G401.6 (cell line): Measurements from ENCODE around the gene MYO10.
"Not testable (repeated sequence)": the region's sequence is repeated elsewhere in the genome, so short reads cannot be mapped to it uniquely, and the experiment has no call there.

Experiments used
- FAIRE-seq: peaks from 2 replicates; lab custom pipeline; 2012; peaks lifted over from hg19 to GRCh38; lab: Jason Lieb, UNC

The MYO10 gene

GRCh38 chr5:16781828-16782626 lies 154.1 kb downstream of the MYO10 start:
- FAIRE-seq, result no peak

GRCh38 chr5:16780325-16780724 lies 155.8 kb downstream of the MYO10 start:
- no peak for FAIRE-seq

DNA sequence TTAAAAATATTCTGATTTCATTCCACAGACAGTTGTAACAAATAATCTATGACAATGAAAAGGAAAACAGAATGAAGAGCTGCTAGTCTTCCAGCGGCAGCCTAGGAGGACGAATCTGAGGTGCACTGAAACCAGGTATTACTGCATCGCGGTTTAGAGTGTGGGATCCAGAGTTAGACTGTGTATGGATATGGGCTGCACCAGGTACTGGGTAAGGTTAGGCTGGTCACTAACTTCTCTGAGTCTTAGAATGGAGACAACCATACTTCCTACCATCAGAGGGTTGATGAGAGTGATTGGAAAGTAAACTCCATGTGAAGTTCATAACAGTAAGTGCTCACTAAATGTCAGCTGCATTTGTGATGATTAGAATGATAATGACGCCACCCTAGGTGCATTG lies 158.7 kb downstream of the MYO10 start:
- no peak for FAIRE-seq

- FAIRE-seq, result no peak
Observed at GRCh38 chr5:16776611-16777251, 159.4 kb downstream of the MYO10 start.

DNA sequence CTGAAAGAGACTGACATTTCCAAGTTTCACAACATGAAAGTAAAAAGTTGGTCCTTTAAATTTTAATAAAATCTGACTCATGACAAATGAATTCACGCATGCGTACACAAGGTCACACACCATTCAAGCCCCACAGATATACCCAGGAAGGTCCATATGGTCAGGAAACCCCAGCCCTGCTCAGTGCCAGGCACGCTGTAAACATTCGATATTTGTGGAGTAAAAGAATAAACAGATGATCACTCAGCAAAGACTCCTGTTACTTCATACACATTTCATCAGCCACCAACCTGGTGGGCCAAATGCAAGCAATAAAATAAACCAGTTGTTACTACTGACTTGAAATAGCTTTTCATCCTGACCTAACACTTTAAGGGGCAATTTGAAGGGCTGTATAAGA lies 161.3 kb downstream of the MYO10 start:
- FAIRE-seq, result no peak

DNA sequence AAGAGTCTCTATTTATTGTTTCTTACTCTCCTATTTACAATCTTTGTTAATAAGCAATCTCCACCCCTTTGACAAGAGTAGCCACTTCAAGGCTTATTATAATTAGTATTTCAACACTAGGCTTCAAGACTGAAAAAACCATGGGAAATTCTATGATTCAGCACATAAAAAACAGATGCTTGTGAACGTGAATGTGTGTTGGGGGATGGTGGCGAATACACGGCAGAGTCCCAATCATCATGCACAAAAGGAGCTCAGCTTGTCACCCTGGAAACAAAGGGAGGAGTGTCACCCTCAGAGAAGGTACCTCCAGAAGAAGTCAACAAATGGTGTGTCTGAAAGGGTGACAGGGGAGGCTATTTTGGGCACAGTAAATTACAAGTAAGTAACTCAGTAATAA lies 162.1 kb downstream of the MYO10 start:
- FAIRE-seq, result no peak

- no peak for FAIRE-seq
Observed at GRCh38 chr5:16772556-16772955, 163.5 kb downstream of the MYO10 start.

DNA sequence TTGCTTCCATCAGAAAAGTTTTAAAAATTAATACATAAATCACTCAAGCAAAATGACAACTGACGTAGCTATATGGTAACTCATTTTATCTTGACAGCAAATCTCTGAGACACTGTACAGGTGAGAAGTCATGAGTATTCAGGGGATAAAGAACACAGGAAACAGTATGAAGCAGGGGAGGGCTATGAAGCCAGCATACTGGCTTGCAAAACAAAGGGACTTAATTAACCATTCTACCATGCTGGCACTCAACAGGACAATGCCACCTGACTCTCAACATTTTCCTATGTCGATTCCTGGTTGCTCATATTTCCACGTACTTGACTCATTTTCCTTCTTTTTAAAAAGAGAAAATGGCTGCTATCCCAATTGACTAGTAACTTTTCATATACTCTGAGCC lies 167.9 kb downstream of the MYO10 start:
- no peak for FAIRE-seq

GRCh38 chr5:16763211-16763610 lies 172.9 kb downstream of the MYO10 start:
- no peak for FAIRE-seq

DNA sequence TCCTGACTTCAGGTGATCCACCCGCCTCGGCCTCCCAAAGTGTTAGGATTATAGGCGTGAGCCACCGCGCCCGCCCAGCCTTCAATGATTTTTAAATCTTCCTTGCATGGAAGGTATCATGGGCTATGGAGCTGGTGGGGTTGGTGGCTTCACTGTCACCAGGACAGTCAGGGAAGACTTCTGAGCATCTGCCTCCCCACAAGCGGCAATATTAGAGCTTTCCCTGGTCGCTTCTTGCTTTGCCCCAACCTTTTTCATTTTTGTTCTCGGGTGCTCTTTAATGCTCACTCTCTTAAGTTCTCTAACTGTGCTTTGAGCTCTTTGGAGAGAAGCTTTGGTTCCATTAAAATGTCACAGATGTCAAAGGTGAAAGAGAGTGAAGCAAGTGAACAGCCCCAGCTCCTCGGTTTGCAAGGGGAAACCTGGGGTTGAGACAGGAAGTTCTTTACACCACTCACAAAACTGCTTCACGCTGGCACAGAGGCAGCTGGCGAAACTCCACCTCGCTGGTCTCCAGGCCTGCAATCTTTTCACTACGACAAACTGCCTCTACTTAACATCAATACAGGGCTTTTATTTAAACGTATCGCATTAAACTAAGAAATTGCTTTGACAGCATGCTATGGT lies 176.8 kb downstream of the MYO10 start:
- no peak for FAIRE-seq

- FAIRE-seq, result no peak
Observed at GRCh38 chr5:16757989-16758501, 178.0 kb downstream of the MYO10 start.

GRCh38 chr5:16757577-16757976 lies 178.5 kb downstream of the MYO10 start:
- not testable (repeated sequence) for FAIRE-seq

DNA sequence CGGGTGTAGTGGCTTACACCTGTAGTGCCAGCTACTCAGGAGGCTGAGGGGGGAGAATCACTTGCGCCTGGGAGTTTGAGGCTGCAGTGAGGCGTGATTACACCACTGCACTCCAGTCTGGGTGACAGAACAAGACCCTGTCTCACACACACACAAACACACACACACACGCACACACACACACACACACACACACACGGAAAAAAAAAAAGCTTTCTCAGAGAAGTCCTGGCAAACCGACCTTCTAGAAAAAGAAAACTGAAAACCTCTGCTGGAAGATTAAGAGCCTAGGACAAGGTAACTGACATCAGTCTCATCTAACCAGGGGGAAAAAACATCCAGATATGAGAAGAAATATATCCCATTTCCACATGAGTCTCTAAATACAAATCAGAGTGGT lies 178.9 kb downstream of the MYO10 start:
- no peak for FAIRE-seq

DNA sequence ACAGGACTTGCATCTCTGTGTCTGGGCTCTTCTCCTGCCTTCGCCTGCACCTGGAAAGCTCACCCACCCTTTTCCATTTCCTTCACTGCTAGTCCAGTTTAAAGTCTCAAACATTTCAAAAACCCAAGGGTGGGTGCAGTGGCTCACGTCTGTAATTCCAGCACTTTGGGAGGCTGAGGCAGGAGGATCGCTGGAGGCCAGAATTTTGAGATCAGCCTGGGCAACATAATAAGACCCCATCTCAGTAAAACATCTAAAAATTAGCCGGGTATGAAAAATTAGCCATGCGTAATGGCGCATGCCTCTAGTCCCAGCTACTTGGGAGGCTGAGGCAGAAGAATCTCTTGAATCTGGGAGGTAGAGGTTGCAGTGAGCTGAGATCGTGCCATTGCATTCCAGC lies 179.4 kb downstream of the MYO10 start:
- FAIRE-seq, result no peak

- no peak for FAIRE-seq
Observed at GRCh38 chr5:16755641-16756040, 180.4 kb downstream of the MYO10 start.

GRCh38 chr5:16754601-16755000 lies 181.5 kb downstream of the MYO10 start:
- no peak for FAIRE-seq

DNA sequence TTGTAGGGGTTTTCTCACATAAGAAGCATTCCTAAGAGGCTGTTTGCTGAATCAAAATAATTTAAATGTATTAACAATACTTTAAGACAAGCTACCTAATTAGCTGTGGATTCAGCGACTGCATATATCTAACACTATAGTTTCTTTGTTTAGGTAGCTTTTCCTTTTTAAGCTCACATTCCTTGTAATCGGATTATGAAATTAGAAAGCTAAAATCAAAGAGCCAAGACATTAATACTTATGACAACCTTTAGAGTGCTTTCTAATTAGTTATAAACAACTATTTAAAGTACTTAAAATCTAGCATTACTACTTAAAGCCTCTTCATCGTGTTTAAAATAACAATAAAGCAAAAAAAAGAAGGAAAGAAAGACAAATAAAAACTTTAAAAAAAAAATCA lies 182.0 kb downstream of the MYO10 start:
- FAIRE-seq, result no peak

DNA sequence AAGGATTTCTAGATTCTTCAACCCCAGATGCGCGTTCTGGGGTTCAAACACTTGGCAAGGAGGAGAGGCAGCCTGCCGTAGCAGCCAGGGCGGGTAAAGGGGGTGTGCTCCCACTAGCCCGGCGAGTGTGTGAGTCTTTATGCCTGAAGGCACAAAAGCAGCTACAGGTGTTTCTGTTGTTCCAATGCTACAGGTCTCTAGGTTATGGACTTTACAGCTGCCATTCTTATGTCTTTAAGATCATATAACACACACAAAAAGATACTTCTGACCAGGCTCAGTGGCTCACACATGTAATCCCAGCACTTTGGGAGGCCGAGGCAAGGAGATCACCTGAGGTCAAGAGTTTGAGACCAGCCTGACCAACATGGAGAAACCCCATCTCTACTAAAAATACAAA lies 185.6 kb downstream of the MYO10 start:
- FAIRE-seq, result no peak

DNA sequence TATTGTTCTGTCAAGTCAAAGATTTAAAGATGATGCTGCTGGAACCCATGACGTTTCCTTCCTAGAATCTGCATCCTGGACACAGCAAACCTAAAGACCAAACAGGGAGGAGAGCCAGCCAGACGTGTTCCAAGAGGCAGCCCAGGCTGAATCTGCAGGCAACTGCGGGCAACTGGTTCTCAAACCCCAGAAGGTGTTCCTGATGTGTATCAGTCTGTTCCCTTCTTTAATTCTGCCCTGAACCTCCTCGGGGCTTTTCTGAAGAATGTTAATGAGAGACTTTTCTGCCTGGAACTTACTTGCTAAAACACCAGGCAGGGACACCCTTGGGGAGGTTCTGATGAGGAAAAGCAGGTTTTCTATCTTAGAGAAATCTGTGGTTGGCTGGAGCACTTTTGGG lies 186.5 kb downstream of the MYO10 start:
- FAIRE-seq, result no peak

DNA sequence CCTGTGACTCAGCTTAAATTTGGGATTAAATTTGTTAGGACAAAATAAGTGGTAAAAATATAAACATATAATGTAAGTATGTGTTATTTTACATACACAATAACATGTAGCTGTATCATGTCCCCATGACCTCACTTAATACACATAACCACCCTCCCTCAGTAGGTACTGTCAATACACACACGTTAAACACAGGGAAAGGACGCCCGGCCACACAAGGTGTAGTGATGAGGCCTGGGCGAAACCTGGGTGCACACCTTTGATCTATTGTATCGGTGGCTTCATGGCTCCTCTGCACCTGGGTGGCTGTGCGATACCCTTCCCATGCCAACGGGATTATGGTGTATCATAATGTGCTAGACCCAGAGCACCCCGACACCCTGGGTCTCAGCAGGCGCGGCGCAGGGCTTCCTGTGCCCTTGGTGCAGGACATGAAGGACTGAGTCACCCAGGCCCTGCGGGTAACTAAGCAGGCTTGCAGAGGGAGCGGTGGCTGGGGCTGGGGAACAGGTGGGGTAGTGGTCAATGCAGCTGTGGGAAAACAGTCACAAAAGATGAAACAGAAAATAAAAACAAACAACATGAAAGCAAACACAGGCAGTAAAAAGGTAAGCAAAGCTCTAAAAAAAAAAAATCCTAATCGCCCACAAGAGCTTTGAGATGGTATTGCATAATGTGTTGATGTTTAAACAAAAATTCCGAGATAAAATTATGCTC lies 191.8 kb downstream of the MYO10 start:
- no peak for FAIRE-seq

GRCh38 chr5:16742938-16743337 lies 193.2 kb downstream of the MYO10 start:
- FAIRE-seq, result no peak

GRCh38 chr5:16740811-16741392 lies 195.2 kb downstream of the MYO10 start:
- no peak for FAIRE-seq
